HepG2 (cell line): ENCODE data around the gene TMEM131. TPM values are rescaled to one million over a fixed set of nuclear protein-coding genes. Genes with fewer than 3 reads are reported as not detected.

Experiments
- CHCHD3 ChIP-seq: sonication (generic); formaldehyde crosslinking; IDR thresholded peaks from 2 replicates; pipeline ENCODE4 v1.8.0; 2022; ENCODE audit warnings: mild to moderate bottlenecking, missing genetic modification reagents, moderate library complexity
- EHMT2 ChIP-seq: fragments of 200-600 bp; sonication (generic); IDR thresholded peaks from 2 replicates; pipeline ENCODE4 v1.7.0; 2017; ENCODE audit warnings: antibody characterized with exemption, low read depth, low read length, borderline replicate concordance
- ETV5 ChIP-seq: IDR thresholded peaks from 2 replicates; pipeline ENCODE4 v1.6.1; 2018; ENCODE audit warnings: missing biosample characterization, missing genetic modification reagents, inconsistent platforms, borderline replicate concordance
- FOXA1 ChIP-seq, 2 experiments: fragments of 450-650 bp in 1 of 2; sonication (generic) in 1 of 2; formaldehyde crosslinking in 1 of 2; IDR thresholded peaks; 2 replicates each; pipeline versions ENCODE4 v1.4.0 to v1.6.1; 2016 to 2020; ENCODE audit warnings: missing genetic modification reagents in 1 of 2
- GABPB1 ChIP-seq: IDR thresholded peaks from 2 replicates; pipeline ENCODE4 v1.6.1; 2016; ENCODE audit warnings: mild to moderate bottlenecking, missing genetic modification reagents, moderate library complexity, missing compliant biosample characterization
- HDAC1 ChIP-seq: sonication (generic); formaldehyde crosslinking; IDR thresholded peaks from 2 replicates; pipeline ENCODE4 v1.5.1; 2020; ENCODE audit warnings: mild to moderate bottlenecking, missing genetic modification reagents
- HNRNPH1 ChIP-seq: fragments of 200-400 bp; formaldehyde crosslinking; optimal IDR thresholded peaks from 2 replicates; pipeline ENCODE3; 2017; ENCODE audit warnings: mild to moderate bottlenecking, low read depth, low read length
- HOXA3 ChIP-seq: sonication (generic); formaldehyde crosslinking; IDR thresholded peaks from 2 replicates; pipeline ENCODE4 v1.5.0; 2020; ENCODE audit warnings: missing genetic modification reagents
- MYC ChIP-seq: sonication (generic); formaldehyde crosslinking; IDR thresholded peaks from 2 replicates; pipeline ENCODE4 v1.9.0; 2021; ENCODE audit warnings: missing genetic modification reagents, borderline replicate concordance
- PAX8 ChIP-seq: sonication (generic); formaldehyde crosslinking; IDR thresholded peaks from 2 replicates; pipeline ENCODE4 v1.8.0; 2022; ENCODE audit warnings: mild to moderate bottlenecking, missing genetic modification reagents, borderline replicate concordance
- POLR2AphosphoS2 ChIP-seq: IDR thresholded peaks from 2 replicates; pipeline ENCODE4 v1.6.1; 2011; ENCODE audit warnings: low read depth, low read length, improper control_type of control experiment
- PRPF4 ChIP-seq: fragments of 200-400 bp; formaldehyde crosslinking; IDR thresholded peaks from 2 replicates; pipeline ENCODE4 v1.6.1; 2016; ENCODE audit warnings: low read length, low read depth; ENCODE audit not compliant: poor library complexity, severe bottlenecking
- RXRB ChIP-seq: IDR thresholded peaks from 2 replicates; pipeline ENCODE4 v1.6.1; 2016; ENCODE audit warnings: borderline replicate concordance, missing genetic modification reagents, missing compliant biosample characterization
- SIX1 ChIP-seq: sonication (generic); formaldehyde crosslinking; IDR thresholded peaks from 2 replicates; pipeline ENCODE4 v1.4.0; 2020; ENCODE audit warnings: missing genetic modification reagents, borderline replicate concordance
- SMARCE1 ChIP-seq: fragments of 450-650 bp; IDR thresholded peaks from 2 replicates; pipeline ENCODE4 v1.6.1; 2017; ENCODE audit warnings: borderline replicate concordance
- TBX2 ChIP-seq: sonication (generic); formaldehyde crosslinking; IDR thresholded peaks from 2 replicates; pipeline ENCODE4 v1.5.0; 2020; ENCODE audit warnings: missing genetic modification reagents, mild to moderate bottlenecking, borderline replicate concordance
- TBX3 ChIP-seq: fragments of 450-650 bp; IDR thresholded peaks from 2 replicates; pipeline ENCODE4 v1.6.1; 2017; ENCODE audit warnings: antibody characterized with exemption, mild to moderate bottlenecking, inconsistent platforms, borderline replicate concordance
- TEAD3 ChIP-seq: optimal IDR thresholded peaks from 2 replicates; pipeline ENCODE3; 2016; ENCODE audit warnings: borderline replicate concordance
- TOE1 ChIP-seq: sonication (generic); formaldehyde crosslinking; IDR thresholded peaks from 2 replicates; pipeline ENCODE4 v1.4.0; 2020; ENCODE audit warnings: mild to moderate bottlenecking, missing genetic modification reagents
- TRIM24 ChIP-seq: sonication (generic); formaldehyde crosslinking; IDR thresholded peaks from 2 replicates; pipeline ENCODE4 v1.8.0; 2022; ENCODE audit warnings: mild to moderate bottlenecking, missing genetic modification reagents
- ZMYM2 ChIP-seq: sonication (generic); formaldehyde crosslinking; IDR thresholded peaks from 2 replicates; pipeline ENCODE4 v1.8.0; 2022; ENCODE audit warnings: mild to moderate bottlenecking, missing genetic modification reagents
- ZMYM3 ChIP-seq: sonication (generic); formaldehyde crosslinking; IDR thresholded peaks from 2 replicates; pipeline ENCODE4 v1.5.1; 2020; ENCODE audit warnings: mild to moderate bottlenecking, missing genetic modification reagents
- ZNF138 ChIP-seq: sonication (generic); formaldehyde crosslinking; IDR thresholded peaks from 2 replicates; pipeline ENCODE4 v1.5.0; 2020; ENCODE audit warnings: mild to moderate bottlenecking, low read depth, missing genetic modification reagents
- ZNF552 ChIP-seq: sonication (generic); formaldehyde crosslinking; IDR thresholded peaks from 2 replicates; pipeline ENCODE4 v1.9.0; 2022; ENCODE audit warnings: missing genetic modification reagents, mild to moderate bottlenecking, borderline replicate concordance
- ZNF781 ChIP-seq: sonication (generic); formaldehyde crosslinking; IDR thresholded peaks from 2 replicates; pipeline ENCODE4 v1.5.1; 2020; ENCODE audit warnings: borderline replicate concordance, mild to moderate bottlenecking, missing genetic modification reagents; ENCODE audit errors: not compliant biosample characterization
- polyA plus RNA-seq, 8 experiments: library from polyadenylated mRNA; depleted of rRNA in 3 of 8; stranded (reverse) in 7 of 8; unstranded in 1 of 8; fragments of >200 nt; fragmentation: Illumina TruSeq in 4 of 8; extraction: Trizol in 4 of 8; gene quantifications; 2 replicates each; pipeline versions ENCODE4 v1.2.1 to v1.2.3, GENCODE V29; 2011 to 2016; ENCODE audit warnings: low read depth in 4 of 8, missing spikeins in 1 of 8, mixed read lengths in 1 of 8; ENCODE audit not compliant: insufficient read depth in 1 of 8
- total RNA-seq, 5 experiments: library from RNA; depleted of rRNA; stranded (reverse); fragments of >200 nt; fragmentation: Illumina TruSeq; extraction: Trizol; gene quantifications; 2 replicates each; pipeline ENCODE4 v1.2.3, GENCODE V29; 2016; ENCODE audit warnings: low read depth in 1 of 5
- TF ChIP-seq, protein P1 (sequence below): sonication (generic); formaldehyde crosslinking; IDR thresholded peaks from 2 replicates; pipeline ENCODE4 v1.5.1; 2020; ENCODE audit warnings: missing genetic modification reagents, mild to moderate bottlenecking, borderline replicate concordance
- TF ChIP-seq, protein P2 (sequence below): IDR thresholded peaks from 2 replicates; pipeline ENCODE4 v1.6.1; 2016; ENCODE audit warnings: missing compliant biosample characterization, missing genetic modification reagents, borderline replicate concordance
- TF ChIP-seq, protein P3 (sequence below): IDR thresholded peaks from 2 replicates; pipeline ENCODE4 v1.6.1; 2012; ENCODE audit warnings: inconsistent platforms
- TF ChIP-seq, protein P4 (sequence below): IDR thresholded peaks from 2 replicates; pipeline ENCODE4 v1.6.1; 2016; ENCODE audit warnings: low read depth, borderline replicate concordance
- TF ChIP-seq, protein P5 (sequence below): sonication (generic); formaldehyde crosslinking; IDR thresholded peaks from 2 replicates; pipeline ENCODE4 v1.4.0; 2020; ENCODE audit warnings: missing genetic modification reagents

The TMEM131 gene
- total and polyA plus RNA-seq, 2 of the 13 experiments (the other 11 are each of a cell fraction or from before 2014, with no cell fraction given): 17.9 to 19.5 TPM

DNA sequence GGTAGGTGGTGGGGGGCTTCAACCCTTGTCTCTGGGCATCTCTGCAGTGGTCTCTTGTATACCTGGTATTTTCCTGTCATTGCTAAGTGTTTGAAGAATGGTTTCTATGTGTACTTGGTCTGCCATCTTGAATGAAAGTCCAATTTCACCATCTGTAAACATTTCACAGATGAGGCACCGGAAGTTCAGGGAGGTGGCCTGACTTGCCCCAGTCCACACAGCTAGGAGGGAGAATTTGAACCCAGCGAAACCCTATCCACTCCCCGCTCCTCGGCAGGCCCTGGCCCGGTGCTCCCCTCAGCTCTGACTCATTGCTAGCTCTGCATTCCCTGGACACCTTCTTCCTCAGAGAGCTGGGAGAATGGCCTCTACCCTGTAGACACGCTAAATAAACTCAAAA, 251.8 kb downstream of the TMEM131 start (continued):
- TF ChIP-seq ZNF781 (CRISPR knock-in tag) (no peak), PRPF4 (no peak), HDAC1 (CRISPR knock-in tag) (0 out of 2 replicates have a peak, but pooled peaks have one; percentile 21), RXRB (CRISPR knock-in tag) (peak; percentile 46; the same call in 1 of the 2 replicates), FOXA1 (IDR thresholded peaks at IDR 0.05) (no peak), FOXA1 (CRISPR knock-in tag; IDR thresholded peaks at IDR 0.05) (peak; percentile 47; the same call in 1 of the 2 replicates), GABPB1 (CRISPR knock-in tag) (peak; percentile 61; the same call in 1 of the 2 replicates), POLR2AphosphoS2 (no peak), HOXA3 (CRISPR knock-in tag) (peak; percentile 50; the same call in 1 of the 2 replicates), TBX2 (CRISPR knock-in tag) (0 out of 2 replicates have a peak, but pooled peaks have one; percentile 31), TBX3 (no peak), TOE1 (no peak), PAX8 (CRISPR knock-in tag) (no peak), TEAD3 (CRISPR knock-in tag) (peak; percentile 31), CHCHD3 (CRISPR knock-in tag) (no peak), SIX1 (CRISPR knock-in tag) (0 out of 2 replicates have a peak, but pooled peaks have one; percentile 9), MYC (CRISPR knock-in tag) (no peak), ZNF552 (CRISPR knock-in tag) (no peak), TRIM24 (CRISPR knock-in tag) (peak; percentile 53; the same call in 1 of the 2 replicates), ZMYM2 (CRISPR knock-in tag) (peak; percentile 44; the same call in 1 of the 2 replicates), EHMT2 (peak; percentile 89), SMARCE1 (no peak), ZMYM3 (peak; percentile 40), ETV5 (CRISPR knock-in tag) (peak; percentile 87), HNRNPH1 (no peak), ZNF138 (CRISPR knock-in tag) (no peak)
- TF ChIP-seq, protein P1, sequence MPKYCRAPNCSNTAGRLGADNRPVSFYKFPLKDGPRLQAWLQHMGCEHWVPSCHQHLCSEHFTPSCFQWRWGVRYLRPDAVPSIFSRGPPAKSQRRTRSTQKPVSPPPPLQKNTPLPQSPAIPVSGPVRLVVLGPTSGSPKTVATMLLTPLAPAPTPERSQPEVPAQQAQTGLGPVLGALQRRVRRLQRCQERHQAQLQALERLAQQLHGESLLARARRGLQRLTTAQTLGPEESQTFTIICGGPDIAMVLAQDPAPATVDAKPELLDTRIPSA (CRISPR knock-in tag): no peak
- TF ChIP-seq, protein P2, sequence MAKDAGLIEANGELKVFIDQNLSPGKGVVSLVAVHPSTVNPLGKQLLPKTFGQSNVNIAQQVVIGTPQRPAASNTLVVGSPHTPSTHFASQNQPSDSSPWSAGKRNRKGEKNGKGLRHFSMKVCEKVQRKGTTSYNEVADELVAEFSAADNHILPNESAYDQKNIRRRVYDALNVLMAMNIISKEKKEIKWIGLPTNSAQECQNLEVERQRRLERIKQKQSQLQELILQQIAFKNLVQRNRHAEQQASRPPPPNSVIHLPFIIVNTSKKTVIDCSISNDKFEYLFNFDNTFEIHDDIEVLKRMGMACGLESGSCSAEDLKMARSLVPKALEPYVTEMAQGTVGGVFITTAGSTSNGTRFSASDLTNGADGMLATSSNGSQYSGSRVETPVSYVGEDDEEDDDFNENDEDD: no peak
- TF ChIP-seq, protein P3, sequence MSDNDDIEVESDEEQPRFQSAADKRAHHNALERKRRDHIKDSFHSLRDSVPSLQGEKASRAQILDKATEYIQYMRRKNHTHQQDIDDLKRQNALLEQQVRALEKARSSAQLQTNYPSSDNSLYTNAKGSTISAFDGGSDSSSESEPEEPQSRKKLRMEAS: 0 out of 2 replicates have a peak, but pooled peaks have one; percentile 37
- TF ChIP-seq, protein P4, sequence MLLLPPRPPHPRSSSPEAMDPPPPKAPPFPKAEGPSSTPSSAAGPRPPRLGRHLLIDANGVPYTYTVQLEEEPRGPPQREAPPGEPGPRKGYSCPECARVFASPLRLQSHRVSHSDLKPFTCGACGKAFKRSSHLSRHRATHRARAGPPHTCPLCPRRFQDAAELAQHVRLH (CRISPR knock-in tag): 0 out of 2 replicates have a peak, but pooled peaks have one; percentile 14
- TF ChIP-seq, protein P5, sequence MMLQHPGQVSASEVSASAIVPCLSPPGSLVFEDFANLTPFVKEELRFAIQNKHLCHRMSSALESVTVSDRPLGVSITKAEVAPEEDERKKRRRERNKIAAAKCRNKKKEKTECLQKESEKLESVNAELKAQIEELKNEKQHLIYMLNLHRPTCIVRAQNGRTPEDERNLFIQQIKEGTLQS (CRISPR knock-in tag): no peak
